ENCODE results near the gene KLHL13. TPM values are rescaled to one million over a fixed set of nuclear protein-coding genes. Genes with fewer than 3 reads are reported as not detected.

The KLHL13 gene
- total RNA-seq, 2 donors from 2014 or later: 3.7 to 12.4 TPM

DNA sequence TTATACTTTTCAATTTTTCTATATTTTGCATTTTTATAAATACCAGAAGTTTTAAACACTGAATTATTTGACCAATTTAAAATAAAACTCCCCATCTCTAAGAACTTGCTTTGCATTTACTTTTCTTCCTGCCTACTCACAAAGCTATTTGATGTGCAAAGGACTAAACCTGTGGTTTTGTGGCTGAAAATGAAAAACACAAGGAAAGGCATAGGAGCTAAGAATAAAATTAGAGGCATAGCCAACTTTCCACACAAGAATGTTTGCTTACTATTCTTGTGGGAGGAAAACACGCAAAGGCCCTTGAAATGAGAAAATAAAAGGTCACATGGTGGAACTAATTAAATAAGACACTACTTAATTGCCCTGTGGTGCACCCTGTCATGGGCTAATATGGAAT is 221.2 kb downstream of the KLHL13 start:
- Mint-ChIP-seq H3K4me3 (no peak overlapping the region), H3K4me1 (no peaks in the 10 kb centered on the region), H3K9me3 (peaks cover 44% of the 10 kb centered on the region), H3K27ac (no peak overlapping the region), H3K36me3 (ENCODE audit: low read depth) (no peaks in the 10 kb centered on the region), H3K27me3 (ENCODE audit: insufficient read depth) (no peaks in the 10 kb centered on the region)
- no peaks in the 10 kb centered on the region for H3K36me3 ChIP-seq (ENCODE audit: control insufficient read depth, insufficient read depth, low read length)
- H3K9me3 ChIP-seq (ENCODE audit: control insufficient read depth, low read length): no peaks in the 10 kb centered on the region
- WGBS, 2 experiments (ENCODE audit: insufficient coverage in 1 of 2, insufficient read length in 1 of 2): no CpG with 5 or more reads among the region's 1 CpG
- no peak for DNase-seq
- TF ChIP-seq, protein P1, sequence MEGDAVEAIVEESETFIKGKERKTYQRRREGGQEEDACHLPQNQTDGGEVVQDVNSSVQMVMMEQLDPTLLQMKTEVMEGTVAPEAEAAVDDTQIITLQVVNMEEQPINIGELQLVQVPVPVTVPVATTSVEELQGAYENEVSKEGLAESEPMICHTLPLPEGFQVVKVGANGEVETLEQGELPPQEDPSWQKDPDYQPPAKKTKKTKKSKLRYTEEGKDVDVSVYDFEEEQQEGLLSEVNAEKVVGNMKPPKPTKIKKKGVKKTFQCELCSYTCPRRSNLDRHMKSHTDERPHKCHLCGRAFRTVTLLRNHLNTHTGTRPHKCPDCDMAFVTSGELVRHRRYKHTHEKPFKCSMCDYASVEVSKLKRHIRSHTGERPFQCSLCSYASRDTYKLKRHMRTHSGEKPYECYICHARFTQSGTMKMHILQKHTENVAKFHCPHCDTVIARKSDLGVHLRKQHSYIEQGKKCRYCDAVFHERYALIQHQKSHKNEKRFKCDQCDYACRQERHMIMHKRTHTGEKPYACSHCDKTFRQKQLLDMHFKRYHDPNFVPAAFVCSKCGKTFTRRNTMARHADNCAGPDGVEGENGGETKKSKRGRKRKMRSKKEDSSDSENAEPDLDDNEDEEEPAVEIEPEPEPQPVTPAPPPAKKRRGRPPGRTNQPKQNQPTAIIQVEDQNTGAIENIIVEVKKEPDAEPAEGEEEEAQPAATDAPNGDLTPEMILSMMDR (conservative IDR thresholded peaks at IDR 0.05): no peak
- no peaks in the 10 kb centered on the region for H3K27me3 ChIP-seq (ENCODE audit: control insufficient read depth, insufficient read depth, low read length, poor library complexity, severe bottlenecking)
- H3K9ac ChIP-seq (ENCODE audit: extremely low read depth, low read length, poor library complexity, severe bottlenecking): no peak overlapping the region
- H3K4me3 ChIP-seq (ENCODE audit: low read length): no peak overlapping the region
- no peaks in the 10 kb centered on the region for H3K4me1 ChIP-seq (ENCODE audit: control insufficient read depth, insufficient read depth, low read length)
- no peak overlapping the region for H3K27ac ChIP-seq (ENCODE audit: low read depth, low read length)

DNA sequence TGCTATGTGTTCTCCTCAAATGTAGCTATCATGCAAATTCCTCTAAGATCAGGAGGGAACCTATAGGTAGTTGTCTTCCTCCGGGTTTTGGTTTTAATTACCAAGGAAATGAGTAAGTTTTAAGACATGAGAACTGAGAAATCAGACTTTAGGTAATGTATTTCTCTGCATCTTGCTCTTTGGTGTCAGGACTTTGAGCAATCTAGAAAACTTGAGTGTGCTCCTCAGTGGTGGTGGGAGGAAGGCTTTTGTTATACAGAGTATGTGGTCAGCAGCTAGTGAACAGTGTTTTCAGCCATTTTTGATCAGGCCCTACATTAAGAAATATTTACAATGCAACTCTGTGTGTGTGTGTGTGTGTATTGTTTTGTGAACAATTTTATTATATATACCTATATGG is 224.1 kb downstream of the KLHL13 start:
- no peak overlapping the region for H3K4me3 ChIP-seq (ENCODE audit: low read length)
- Mint-ChIP-seq H3K36me3 (ENCODE audit: low read depth) (no peaks in the 10 kb centered on the region), H3K27ac (no peak overlapping the region), H3K9me3 (peaks cover 61% of the 10 kb centered on the region), H3K27me3 (ENCODE audit: insufficient read depth) (no peaks in the 10 kb centered on the region), H3K4me3 (no peak overlapping the region), H3K4me1 (no peaks in the 10 kb centered on the region)
- TF ChIP-seq, protein P1 (conservative IDR thresholded peaks at IDR 0.05): no peak
- WGBS, 2 experiments (ENCODE audit: insufficient coverage in 1 of 2, insufficient read length in 1 of 2): 100% methylated on average over 1 of the region's 1 CpG; no CpG with 5 or more reads in 1 of the 2 experiments
- H3K4me1 ChIP-seq (ENCODE audit: control insufficient read depth, insufficient read depth, low read length): no peaks in the 10 kb centered on the region
- H3K27me3 ChIP-seq (ENCODE audit: control insufficient read depth, insufficient read depth, low read length, poor library complexity, severe bottlenecking): no peaks in the 10 kb centered on the region
- no peak overlapping the region for H3K9ac ChIP-seq (ENCODE audit: extremely low read depth, low read length, poor library complexity, severe bottlenecking)
- no peaks in the 10 kb centered on the region for H3K36me3 ChIP-seq (ENCODE audit: control insufficient read depth, insufficient read depth, low read length)
- no peaks in the 10 kb centered on the region for H3K9me3 ChIP-seq (ENCODE audit: control insufficient read depth, low read length)
- H3K27ac ChIP-seq (ENCODE audit: low read depth, low read length): no peak overlapping the region
- DNase-seq: no peak

DNA sequence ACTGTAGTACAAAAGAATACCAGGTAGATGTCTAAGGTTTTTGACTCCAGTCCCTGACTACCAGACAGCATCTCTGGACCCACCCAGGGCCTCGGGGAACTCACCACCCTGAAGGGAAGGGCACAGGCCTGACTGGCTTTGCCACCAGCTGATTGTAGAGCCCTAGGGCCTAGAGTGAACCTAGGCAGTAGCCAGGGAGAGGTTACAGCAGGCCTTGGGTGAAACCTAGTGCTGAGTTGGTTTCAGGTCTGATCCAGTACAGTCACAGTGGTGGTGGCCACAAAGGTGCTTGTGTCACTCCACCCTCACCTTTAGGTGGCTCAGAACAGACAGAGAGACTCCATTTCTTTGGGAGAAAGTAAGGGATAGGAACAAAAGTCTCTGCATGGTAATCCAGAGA is 244.8 kb downstream of the KLHL13 start:
- TF ChIP-seq, protein P1 (conservative IDR thresholded peaks at IDR 0.05): no peak
- H3K9me3 Mint-ChIP-seq: peaks cover 46% of the 10 kb centered on the region

More for the DNA sequence above, 244.8 kb downstream of the KLHL13 start:
- H3K36me3 Mint-ChIP-seq (ENCODE audit: low read depth): no peaks in the 10 kb centered on the region
- Histone ChIP-seq H3K36me3 (ENCODE audit: control insufficient read depth, insufficient read depth, low read length) (no peaks in the 10 kb centered on the region), H3K4me3 (ENCODE audit: low read length) (no peak overlapping the region), H3K27me3 (ENCODE audit: control insufficient read depth, insufficient read depth, low read length, poor library complexity, severe bottlenecking) (no peaks in the 10 kb centered on the region), H3K9me3 (ENCODE audit: control insufficient read depth, low read length) (no peaks in the 10 kb centered on the region), H3K27ac (ENCODE audit: low read depth, low read length) (no peak overlapping the region), H3K9ac (ENCODE audit: extremely low read depth, low read length, poor library complexity, severe bottlenecking) (no peak overlapping the region), H3K4me1 (ENCODE audit: control insufficient read depth, insufficient read depth, low read length) (no peaks in the 10 kb centered on the region)
- WGBS, 2 experiments (ENCODE audit: insufficient coverage in 1 of 2, insufficient read length in 1 of 2): 94% methylated on average over 1 of the region's 1 CpG; no CpG with 5 or more reads in 1 of the 2 experiments
- no peak overlapping the region for H3K27ac Mint-ChIP-seq
- no peaks in the 10 kb centered on the region for H3K27me3 Mint-ChIP-seq (ENCODE audit: insufficient read depth)
- no peaks in the 10 kb centered on the region for H3K4me1 Mint-ChIP-seq
- no peak for DNase-seq
- H3K4me3 Mint-ChIP-seq: no peak overlapping the region
